Left ventricle myocardium superior (tissue), 1 donor: Measurements from ENCODE around the gene MC5R. TPM values are rescaled to one million over a fixed set of nuclear protein-coding genes. Genes with fewer than 3 reads are reported as not detected.
"Not testable (repeated sequence)": the region's sequence is repeated elsewhere in the genome, so short reads cannot be mapped to it uniquely, and the experiment has no call there.

Experiments used
- ATAC-seq: fragments of 200-7000 bp; cut with Tn5 transposase; one replicate; pipeline ENCODE4 v1.9.1; 2020; ENCODE audit warnings: mild to moderate bottlenecking, moderate library complexity
- DNase-seq: peaks from one replicate; pipeline ENCODE4 v3.0.0-alpha.2; 2020
- intact Hi-C: fragments of 100-400 bp; cut with micrococcal nuclease; formaldehyde crosslinking; loops from one replicate; pipeline ENCODE4 v1.11.0; 2022
- total RNA-seq: library from RNA; stranded (reverse); fragmentation: NEBNext Ultra II Directional; extraction: Animal tissue kit (Norgen Biotek cat#: 25700); gene quantifications from one replicate; pipeline ENCODE4 v1.2.1, GENCODE V29; 2021
- donor health status: DM: no; HTN: yes; CAD: no; lungs with severe emphysema.

MC5R gene
- total RNA-seq, 1 donor from 2014 or later, result not detected

- intact Hi-C loops, result no loop called here
- DNase-seq (no peak), ATAC-seq (no peak)
Measured at GRCh38 chr18:13834496-13835015, 10.6 kb downstream of the MC5R start.

- DNase-seq (no peak), ATAC-seq (no peak)
- intact Hi-C loops, result no loop called here
Measured at GRCh38 chr18:13835202-13835601, 11.3 kb downstream of the MC5R start.

DNA sequence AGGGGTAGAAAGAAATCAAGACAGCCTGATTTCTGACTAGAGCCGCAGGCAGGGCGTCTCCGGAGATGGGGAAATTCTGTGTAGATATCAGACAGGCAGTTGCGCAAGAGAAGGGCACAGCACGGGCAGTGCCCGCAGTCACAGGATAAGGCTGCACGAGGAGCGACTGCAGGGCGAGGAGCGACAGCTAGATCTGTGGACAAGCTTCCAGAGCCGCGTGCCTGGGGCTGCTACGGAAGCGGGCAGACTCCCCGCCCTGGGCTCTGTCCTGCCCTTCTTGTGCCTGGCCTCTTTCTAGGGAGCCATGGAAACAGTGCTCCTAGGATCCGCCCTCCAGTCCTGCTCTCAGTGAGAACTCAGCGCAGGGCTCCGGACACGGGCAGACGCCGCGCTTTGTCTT, 12.6 kb downstream of the MC5R start:
- ATAC-seq, result no peak
- DNase-seq, result no peak
- intact Hi-C loops, result no loop called here

GRCh38 chr18:13849791-13850190, 25.8 kb downstream of the MC5R start:
- DNase-seq (no peak), ATAC-seq (no peak)
- intact Hi-C loops, result no loop called here

GRCh38 chr18:13862898-13863297, 38.9 kb downstream of the MC5R start:
- ATAC-seq, DNase-seq, intact Hi-C loops: not testable (repeated sequence)

DNA sequence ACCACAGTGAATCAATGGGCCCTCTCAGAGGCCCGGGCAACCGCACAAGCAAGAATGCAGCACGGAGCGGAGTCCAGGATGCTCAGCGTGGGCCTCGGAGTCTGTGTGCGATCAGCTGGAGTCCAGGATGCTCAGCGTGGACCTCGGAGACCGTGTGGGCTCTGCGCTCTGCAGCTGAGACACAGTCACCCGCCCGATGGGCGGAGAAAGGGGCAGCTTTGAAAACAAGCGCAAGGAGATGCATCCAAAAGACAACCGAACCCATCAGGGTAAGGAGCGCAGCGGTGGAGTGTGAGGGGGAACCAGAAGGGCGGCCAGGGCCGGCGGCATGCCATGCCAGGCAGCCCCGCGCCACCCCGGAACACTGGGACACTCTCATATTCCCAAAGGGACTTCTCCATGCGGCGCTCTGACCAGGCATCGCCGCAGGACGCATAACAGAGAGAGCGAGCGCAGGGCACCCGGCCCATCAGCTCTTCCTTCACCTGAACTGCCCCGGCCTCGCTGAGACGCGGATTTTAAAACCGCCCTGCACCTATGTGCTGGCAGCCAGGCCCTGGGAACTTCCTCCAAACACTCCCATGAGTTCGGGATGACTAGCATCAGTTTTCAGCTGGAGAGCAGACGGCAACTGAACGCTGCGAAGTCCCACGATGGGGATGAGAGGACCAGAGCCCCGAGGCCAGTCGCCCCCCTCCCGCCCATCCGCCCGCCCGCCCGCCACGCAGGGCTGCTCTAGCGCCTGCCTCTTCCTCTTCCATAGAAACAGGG, 44.7 kb downstream of the MC5R start:
- DNase-seq (no peak), ATAC-seq (no peak)
- intact Hi-C loops, result no loop called here

GRCh38 chr18:13871701-13872100, 47.8 kb downstream of the MC5R start:
- DNase-seq, result no peak
- intact Hi-C loops, result no loop called here
- no peak for ATAC-seq

DNA sequence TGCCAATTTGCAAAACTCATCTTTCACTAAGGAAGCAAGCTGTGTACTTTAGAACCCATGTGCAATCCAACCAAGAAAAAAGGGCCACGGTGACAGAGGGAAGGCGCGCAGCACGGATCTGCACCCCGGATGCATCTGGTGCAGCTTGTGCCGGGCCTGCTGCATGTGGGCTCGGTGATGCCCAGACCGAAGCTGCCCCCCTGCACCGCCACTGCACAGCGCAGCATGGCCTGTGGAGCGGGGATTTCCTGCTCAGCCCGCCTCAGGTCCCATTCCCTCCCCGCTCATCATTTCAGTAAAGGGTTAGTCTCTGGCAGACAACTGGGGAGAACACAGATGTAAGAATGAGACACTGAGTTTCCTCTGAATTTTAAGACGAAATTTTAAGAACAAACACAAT, 48.4 kb downstream of the MC5R start:
- DNase-seq (no peak), ATAC-seq (no peak)
- intact Hi-C loops, result no loop called here

DNA sequence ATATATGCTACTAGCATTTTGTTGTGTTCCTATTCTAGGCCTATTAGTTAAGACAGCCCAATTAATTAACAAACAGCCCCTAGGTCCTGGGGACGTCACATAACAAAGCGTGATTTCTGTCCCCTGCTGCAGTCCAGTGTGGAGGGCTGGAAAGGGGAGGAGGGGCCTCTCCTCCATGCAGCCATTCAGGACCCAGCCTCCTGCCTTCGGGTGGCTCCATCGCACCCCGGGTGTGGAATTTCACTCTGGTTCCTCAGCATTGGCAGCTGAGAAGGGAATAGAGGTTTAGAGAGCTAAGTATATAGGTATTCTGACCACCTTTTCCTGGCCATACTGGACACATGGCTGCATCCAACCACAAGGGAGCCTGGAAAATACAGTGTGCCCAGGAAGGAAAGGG, 49.0 kb downstream of the MC5R start:
- no peak for ATAC-seq
- intact Hi-C loops, result no loop called here
- no peak for DNase-seq

DNA sequence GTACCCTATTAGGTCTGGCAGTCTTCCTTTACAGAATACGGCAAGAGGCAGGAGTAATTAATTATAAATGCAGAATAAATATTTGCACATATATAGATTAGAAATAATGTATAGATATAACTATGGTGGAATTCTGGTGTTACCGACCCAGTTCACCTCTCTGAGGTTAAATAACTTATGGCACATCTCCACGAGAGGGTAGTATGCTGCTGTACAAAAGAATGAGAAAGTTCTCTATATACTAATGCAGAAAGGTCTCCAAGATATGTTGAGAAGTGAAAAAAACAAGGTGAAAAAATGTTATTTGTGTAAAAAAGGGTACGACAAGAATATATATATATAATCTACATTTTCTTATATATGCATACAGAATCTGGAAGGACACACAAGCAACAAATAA, 50.6 kb downstream of the MC5R start:
- intact Hi-C loops, result no loop called here
- DNase-seq, result no peak
- no peak for ATAC-seq

Other genes with a start within 250 kb of the MC5R start
- gene FAM210A, start 97.6 kb upstream of the MC5R start, total RNA-seq, result 52.0 TPM
- gene RNMT, start 97.5 kb upstream of the MC5R start, total RNA-seq, result 20.0 TPM
- not detected for gene MC2R, start 91.4 kb downstream of the MC5R start, total RNA-seq